K562 treated with DMSO at 1 percent for 48 hours (cell line): ENCODE data around the gene TRAPPC4. TPM values are rescaled to one million over a fixed set of nuclear protein-coding genes. Genes with fewer than 3 reads are reported as not detected.

Experiments used
- total RNA-seq: library from RNA; unstranded; fragments of 300-600 nt; gene quantifications from 2 replicates; pipeline ENCODE4 v1.2.3, GENCODE V29; 2022; ENCODE audit warnings: low replicate concordance; ENCODE audit errors: extremely low read depth

The TRAPPC4 gene, protein sequence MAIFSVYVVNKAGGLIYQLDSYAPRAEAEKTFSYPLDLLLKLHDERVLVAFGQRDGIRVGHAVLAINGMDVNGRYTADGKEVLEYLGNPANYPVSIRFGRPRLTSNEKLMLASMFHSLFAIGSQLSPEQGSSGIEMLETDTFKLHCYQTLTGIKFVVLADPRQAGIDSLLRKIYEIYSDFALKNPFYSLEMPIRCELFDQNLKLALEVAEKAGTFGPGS
- not detected in 2 replicates for total RNA-seq

GRCh38 chr11:119018074-119018938 is at the start of gene TRAPPC4, which contains the start of gene RPS25:
Gene TRAPPC4 (plus strand): TSS chr11:119018766. CDS start chr11:119018796, 30 bp downstream.
Gene RPS25 (minus strand): TSS chr11:119018343. CDS start chr11:119018284, 59 bp downstream.

DNA sequence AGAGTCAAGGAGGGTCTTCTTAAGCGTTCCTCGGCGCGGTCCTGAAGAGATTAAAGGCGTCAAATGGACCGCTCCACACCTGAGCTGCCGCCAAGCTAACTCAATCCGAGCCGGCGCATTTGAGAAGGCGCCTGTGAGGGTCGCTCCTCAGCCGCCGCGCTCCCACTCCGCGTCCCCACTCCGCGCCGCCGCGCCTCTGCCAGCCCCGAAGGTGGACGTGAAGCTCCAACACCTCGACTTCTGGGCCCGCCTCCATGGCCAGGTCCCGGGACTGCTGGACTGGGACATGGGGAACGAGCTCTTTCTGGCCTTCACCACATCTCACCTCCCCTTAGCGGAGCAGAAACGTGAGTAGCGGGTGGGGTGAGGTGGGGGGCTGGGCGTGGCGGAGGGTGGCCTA is 46.9 kb upstream of the TRAPPC4 start, which contains the start of gene FOXR1:
Gene FOXR1 (plus strand): TSS at position 116 of the 400 bp plus-strand sequence. CDS start 171 bp downstream, at position 287.

GRCh38 chr11:118997627-118998387 is 20.8 kb upstream of the TRAPPC4 start, which contains the start of gene CENATAC:
Gene CENATAC (plus strand): TSS chr11:118998138. CDS start chr11:118998198, 60 bp downstream.

DNA sequence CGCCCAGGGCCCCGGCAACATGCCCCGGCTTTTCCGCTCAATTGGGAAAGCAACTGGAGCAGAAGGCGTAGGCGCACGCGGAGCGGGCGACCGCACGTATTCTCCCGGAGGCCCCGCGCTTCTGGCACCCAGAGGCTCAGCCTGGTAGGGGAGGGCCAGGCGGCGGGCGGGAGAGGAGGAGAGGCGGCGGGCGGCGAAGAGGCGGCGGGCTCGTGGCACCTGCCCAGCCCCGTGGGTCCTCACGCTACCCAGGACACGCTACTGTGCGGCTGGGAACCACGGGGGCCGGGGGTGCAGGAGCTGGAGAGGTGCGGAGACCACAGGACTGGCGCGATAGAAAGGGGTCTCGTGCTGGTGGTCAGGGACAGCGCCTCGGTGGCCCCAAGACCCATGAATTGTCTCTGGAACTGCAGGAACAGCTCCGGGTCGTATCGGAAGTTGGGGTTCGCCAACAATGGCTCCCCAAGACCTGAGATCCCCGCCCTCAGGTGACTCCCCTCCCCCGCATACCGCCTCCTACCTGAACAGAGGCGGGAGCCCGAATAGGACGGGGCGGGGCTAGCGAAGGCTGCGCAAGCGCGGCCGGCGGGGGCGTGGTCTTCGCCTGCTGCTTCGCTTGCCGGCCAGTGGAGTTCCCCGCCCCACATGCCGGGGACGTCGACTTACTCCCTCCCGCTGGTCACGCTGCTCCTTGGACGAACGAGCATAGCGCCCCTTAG is 11.9 kb downstream of the TRAPPC4 start, which contains the start of gene SLC37A4:
Gene SLC37A4 (minus strand): TSS at position 549 of the 719 bp plus-strand sequence.

GRCh38 chr11:119057000-119057769 is 38.6 kb downstream of the TRAPPC4 start, which contains the start of gene HYOU1:
Gene HYOU1 (minus strand): TSS chr11:119057205. CDS start chr11:119056160, 1,045 bp downstream.

GRCh38 chr11:119067371-119068222 is 49.0 kb downstream of the TRAPPC4 start, which contains the start of gene VPS11:
Gene VPS11 (plus strand): TSS chr11:119067818. CDS start chr11:119067824, 6 bp downstream.

Other genes with a start within 250 kb of the TRAPPC4 start
- gene DDX6, start 227.6 kb upstream of the TRAPPC4 start, total RNA-seq, result not detected in 2 replicates
- not detected in 2 replicates for gene CXCR5, start 134.9 kb upstream of the TRAPPC4 start, total RNA-seq
- not detected in 2 replicates for gene BCL9L, start 92.8 kb upstream of the TRAPPC4 start, total RNA-seq
- gene UPK2, start 62.5 kb upstream of the TRAPPC4 start, total RNA-seq, result not detected in 2 replicates
- not detected in 2 replicates for gene FOXR1, start 47.0 kb upstream of the TRAPPC4 start, total RNA-seq
- not detected in 2 replicates for gene CENATAC, start 20.6 kb upstream of the TRAPPC4 start, total RNA-seq
- gene RPS25, start 423 bp upstream of the TRAPPC4 start, total RNA-seq, result 1,144 TPM in 1 of 2 replicates, not detected in the other
- not detected in 2 replicates for gene SLC37A4, start 12.1 kb downstream of the TRAPPC4 start, total RNA-seq
- not detected in 2 replicates for gene HYOU1, start 38.4 kb downstream of the TRAPPC4 start, total RNA-seq
- not detected in 2 replicates for gene VPS11, start 49.1 kb downstream of the TRAPPC4 start, total RNA-seq
- gene HMBS, start 66.1 kb downstream of the TRAPPC4 start, total RNA-seq, result not detected in 2 replicates
- gene DPAGT1, start 83.1 kb downstream of the TRAPPC4 start, total RNA-seq, result not detected in 2 replicates
- gene C2CD2L, start 88.6 kb downstream of the TRAPPC4 start, total RNA-seq, result not detected in 2 replicates
- not detected in 2 replicates for gene HINFP, start 102.8 kb downstream of the TRAPPC4 start, total RNA-seq
- not detected in 2 replicates for gene ABCG4, start 130.3 kb downstream of the TRAPPC4 start, total RNA-seq
- gene NLRX1, start 150.0 kb downstream of the TRAPPC4 start, total RNA-seq, result not detected in 2 replicates
- not detected in 2 replicates for gene NHERF4, start 166.7 kb downstream of the TRAPPC4 start, total RNA-seq
- gene CBL, start 187.6 kb downstream of the TRAPPC4 start, total RNA-seq, result not detected in 2 replicates